IMR-90 (cell line): ENCODE measurements around the gene CAPN2. TPM values are rescaled to one million over a fixed set of nuclear protein-coding genes. Genes with fewer than 3 reads are reported as not detected.

Source experiments
- ATAC-seq: fragments of 200-7000 bp; cut with Tn5 transposase; 2 replicates; pipeline ENCODE4 v1.9.1; 2020; ENCODE audit warnings: low read depth, mild to moderate bottlenecking, moderate library complexity
- BruUV-seq: library from RNA; stranded (reverse); fragments of 400-500 nt; replicated peaks from 2 replicates; lab custom pipeline; 2021; lab: Mats Ljungman, UMichigan
- CTCF ChIA-PET: fragments of 300-600 bp; formaldehyde crosslinking; extraction: SDS; loops from one replicate; lab custom pipeline; 2021; ENCODE audit warnings: antibody characterized with exemption; lab: Yijun Ruan, JAX
- POLR2A ChIA-PET: fragments of 300-600 bp; sonication (Branson Sonifier 250); formaldehyde crosslinking; loops from one replicate; lab custom pipeline; 2022; ENCODE audit warnings: antibody characterized with exemption; ENCODE audit not compliant: unreplicated experiment; lab: Charles Lee
- DNase-seq: peaks from one replicate; pipeline ENCODE4 v3.0.0; 2013
- H2AFZ ChIP-seq: replicated peaks from 2 replicates; pipeline ENCODE3; 2013; ENCODE audit warnings: low read length, mild to moderate bottlenecking; ENCODE audit not compliant: poor library complexity
- H2AK5ac ChIP-seq: 2 replicates; pipeline ENCODE4 v1.6.1; 2013; ENCODE audit warnings: low read depth, low read length, inconsistent platforms
- H2AK9ac ChIP-seq: replicated peaks from 2 replicates; pipeline ENCODE3; 2013; ENCODE audit warnings: mild to moderate bottlenecking, low read depth, low read length, moderate library complexity; ENCODE audit not compliant: poor library complexity
- H2BK120ac ChIP-seq: 2 replicates; pipeline ENCODE4 v1.6.1; 2013; ENCODE audit warnings: low read depth, low read length, inconsistent platforms
- H2BK15ac ChIP-seq: 3 replicates; pipeline ENCODE4 v1.6.1; 2013; ENCODE audit warnings: low read depth, low read length, inconsistent platforms
- H2BK20ac ChIP-seq: 2 replicates; pipeline ENCODE4 v1.6.1; 2013; ENCODE audit warnings: low read depth, mild to moderate bottlenecking, inconsistent platforms, low read length, moderate library complexity
- H2BK5ac ChIP-seq: 2 replicates; pipeline ENCODE4 v1.6.1; 2013; ENCODE audit warnings: mild to moderate bottlenecking, low read depth, low read length, inconsistent platforms; ENCODE audit not compliant: poor library complexity, severe bottlenecking
- H3K14ac ChIP-seq: replicated peaks from 2 replicates; pipeline ENCODE4 v1.6.1; 2013; ENCODE audit warnings: low read depth, low read length, inconsistent platforms
- H3K18ac ChIP-seq: 2 replicates; pipeline ENCODE4 v1.6.1; 2013; ENCODE audit warnings: low read depth, low read length, control low read depth
- H3K23ac ChIP-seq: 2 replicates; pipeline ENCODE4 v1.6.1; 2013; ENCODE audit warnings: low read depth, low read length, inconsistent platforms
- H3K27ac ChIP-seq: 2 replicates; pipeline ENCODE4 v1.5.1; 2013; ENCODE audit warnings: mild to moderate bottlenecking, control low read depth, low read length; ENCODE audit not compliant: insufficient read depth
- H3K27me3 ChIP-seq: 2 replicates; pipeline ENCODE4 v1.6.1; 2013; ENCODE audit warnings: low read length; ENCODE audit not compliant: control insufficient read depth, insufficient read depth
- H3K36me3 ChIP-seq: 2 replicates; pipeline ENCODE4 v1.6.1; 2013; ENCODE audit warnings: low read length, mixed read lengths; ENCODE audit not compliant: control insufficient read depth, insufficient read depth
- H3K4ac ChIP-seq: 2 replicates; pipeline ENCODE4 v1.6.1; 2013; ENCODE audit warnings: low read depth, low read length, inconsistent platforms
- H3K4me1 ChIP-seq: 2 replicates; pipeline ENCODE4 v1.6.1; 2013; ENCODE audit warnings: low read length, mixed read lengths; ENCODE audit not compliant: control insufficient read depth, insufficient read depth
- H3K4me2 ChIP-seq: 2 replicates; pipeline ENCODE4 v1.6.1; 2013; ENCODE audit warnings: low read depth, mild to moderate bottlenecking, control low read depth, low read length, moderate library complexity
- H3K4me3 ChIP-seq: 2 replicates; pipeline ENCODE4 v1.5.1; 2013; ENCODE audit warnings: low read depth, mild to moderate bottlenecking, control low read depth, low read length, moderate library complexity; ENCODE audit not compliant: insufficient read depth
- H3K56ac ChIP-seq: 2 replicates; pipeline ENCODE4 v1.6.1; 2013; ENCODE audit warnings: low read length, inconsistent platforms; ENCODE audit not compliant: insufficient read depth; ENCODE audit errors: extremely low read depth
- H3K79me1 ChIP-seq, 2 experiments: 2 replicates each; pipeline ENCODE4 v1.6.1; 2013; ENCODE audit warnings: low read length in 2 of 2, inconsistent platforms in 1 of 2, low read depth in 1 of 2
- H3K9ac ChIP-seq: 2 replicates; pipeline ENCODE4 v1.6.1; 2013; ENCODE audit warnings: low read depth, low read length, control low read depth
- H3K9me1 ChIP-seq: 2 replicates; pipeline ENCODE4 v1.6.1; 2013; ENCODE audit warnings: low read length, inconsistent platforms; ENCODE audit not compliant: insufficient read depth
- H3K9me3 ChIP-seq: 2 replicates; pipeline ENCODE4 v1.6.1; 2013; ENCODE audit warnings: low read length; ENCODE audit not compliant: control insufficient read depth, insufficient read depth
- H4K20me1 ChIP-seq: 2 replicates; pipeline ENCODE4 v1.6.1; 2013; ENCODE audit warnings: low read length, inconsistent platforms; ENCODE audit not compliant: insufficient read depth
- H4K5ac ChIP-seq: 2 replicates; pipeline ENCODE4 v1.6.1; 2013; ENCODE audit warnings: mild to moderate bottlenecking, low read depth, low read length, control low read depth
- H4K8ac ChIP-seq, 2 experiments: 2 replicates each; pipeline ENCODE4 v1.6.1; 2013; ENCODE audit warnings: low read depth in 2 of 2, low read length in 2 of 2, control low read depth in 1 of 2, inconsistent platforms in 1 of 2
- H4K91ac ChIP-seq: 2 replicates; pipeline ENCODE4 v1.6.1; 2013; ENCODE audit warnings: low read depth, low read length, inconsistent platforms; ENCODE audit not compliant: insufficient read depth
- BHLHE40 ChIP-seq: fragments of 150-350 bp; IDR thresholded peaks from 2 replicates; pipeline ENCODE4 v1.6.1; 2016; ENCODE audit warnings: mild to moderate bottlenecking, low read depth, low read length
- CEBPB ChIP-seq: IDR thresholded peaks from 2 replicates; pipeline ENCODE4 v1.6.1; 2012; ENCODE audit warnings: low read depth, low read length, improper control_type of control experiment
- MAFK ChIP-seq: IDR thresholded peaks from 2 replicates; pipeline ENCODE4 v1.6.1; 2012; ENCODE audit warnings: low read depth, low read length, improper control_type of control experiment
- MXI1 ChIP-seq: IDR thresholded peaks from 2 replicates; pipeline ENCODE4 v1.6.1; 2012; ENCODE audit warnings: low read depth, mild to moderate bottlenecking, low read length, moderate library complexity, borderline replicate concordance
- NFE2L2 ChIP-seq: fragments of 150-350 bp; IDR thresholded peaks from 2 replicates; pipeline ENCODE4 v1.6.1; 2016; ENCODE audit warnings: low read depth, mild to moderate bottlenecking, low read length
- POLR2A ChIP-seq: IDR thresholded peaks from 2 replicates; pipeline ENCODE4 v1.6.1; 2012; ENCODE audit warnings: mild to moderate bottlenecking, low read depth, low read length
- RCOR1 ChIP-seq: IDR thresholded peaks from 2 replicates; pipeline ENCODE4 v1.6.1; 2012; ENCODE audit warnings: mild to moderate bottlenecking, low read length, improper control_type of control experiment; ENCODE audit not compliant: insufficient replicate concordance
- WGBS, 2 experiments: methylation state at CpG; one replicate each; pipeline versions ENCODE4 v1.1.5 to v1.1.7; 2013; ENCODE audit warnings: missing lambda C conversion rate in 2 of 2; ENCODE audit not compliant: insufficient read length in 1 of 2; ENCODE audit errors: extremely low coverage in 2 of 2; 5-methylcytosine and 5-hydroxymethylcytosine counted together
- dilution Hi-C: fragments of 300-500 bp; cut with HindIII; formaldehyde crosslinking; loops from one replicate; pipeline ENCODE4 v1.14.3; 2018; ENCODE audit warnings: low sequenced_read_pairs; ENCODE audit not compliant: unreplicated experiment
- in situ Hi-C: fragments of 300-500 bp; cut with MboI; formaldehyde crosslinking; loops from 3 replicates; pipeline ENCODE4 v1.14.3; 2019; ENCODE audit warnings: low sequenced_read_pairs, inconsistent platforms, mixed read lengths
- intact Hi-C: fragments of 100-400 bp; cut with micrococcal nuclease; formaldehyde crosslinking; loops from 2 replicates; pipeline ENCODE4 v1.10.0; 2022
- polyA plus RNA-seq, 3 experiments: library from polyadenylated mRNA; depleted of rRNA; stranded (reverse); fragments of >200 nt; gene quantifications; 2 replicates each; pipeline ENCODE4 v1.2.3, GENCODE V29; 2012; ENCODE audit warnings: low replicate concordance in 1 of 3
- total RNA-seq: library from RNA; depleted of rRNA; stranded (reverse); fragments of >200 nt; gene quantifications from 2 replicates; pipeline ENCODE4 v1.2.3, GENCODE V29; 2012
- TF ChIP-seq, protein P1 (sequence below): fragments of 150-350 bp; IDR thresholded peaks from 2 replicates; pipeline ENCODE4 v1.6.1; 2016; ENCODE audit warnings: low read depth, mild to moderate bottlenecking, low read length, moderate library complexity, borderline replicate concordance
- TF ChIP-seq, protein P2 (sequence below): conservative IDR thresholded peaks from 2 replicates; pipeline ENCODE4 v1.5.1; 2012; ENCODE audit warnings: mild to moderate bottlenecking, low read depth, low read length, improper control_type of control experiment

CAPN2 gene
- total and polyA plus RNA-seq, 2 of the 4 experiments (the other 2 are of a cell fraction): 339 to 430 TPM

- DNase-seq (no peak), ATAC-seq (no peak)
- Histone ChIP-seq H3K23ac (no peak overlapping the region), H3K4me3 (no peak overlapping the region), H2AFZ (no peak overlapping the region), H4K20me1 (no peaks in the 10 kb centered on the region), H2BK15ac (no peak overlapping the region), H3K27me3 (no peaks in the 10 kb centered on the region), H3K4me1 (no peaks in the 10 kb centered on the region), H3K27ac (no peak overlapping the region), H4K91ac (no peak overlapping the region), H3K9me3 (no peaks in the 10 kb centered on the region), H3K9ac (no peak overlapping the region), H3K9me1 (no peaks in the 10 kb centered on the region), H4K8ac (no peak overlapping the region), H2AK9ac (no peak overlapping the region), H2BK120ac (no peak overlapping the region), H2BK5ac (no peak overlapping the region), H3K4me2 (no peak overlapping the region), H3K56ac (no peak overlapping the region), H3K4ac (no peak overlapping the region), H2BK20ac (no peak overlapping the region), H3K18ac (no peak overlapping the region), H4K5ac (no peak overlapping the region), H3K79me1 (peaks cover 23 to 35% of the 10 kb centered on the region in 2 experiments), H3K14ac (no peak overlapping the region), H2AK5ac (no peak overlapping the region), H3K36me3 (peaks cover 49% of the 10 kb centered on the region)
- in situ Hi-C loops: no loop called here
- ChIA-PET POLR2A (no interaction called here), CTCF (interaction anchor here (0.8 kb wide), 1 partner anchor 10 kb away, joined by 3 read pairs; no protein-coding TSS in a partner anchor)
- no TSS peak for BruUV-seq
- 100% methylated on average over 3 of the region's 7 CpGs; no CpG with 5 or more reads in 1 of the 2 experiments for WGBS, 2 experiments
- TF ChIP-seq RCOR1: no peak
- no peak for TF ChIP-seq NFE2L2
- TF ChIP-seq MAFK: no peak
- TF ChIP-seq MXI1: no peak
- TF ChIP-seq BHLHE40: no peak
- no peak for TF ChIP-seq CEBPB
- TF ChIP-seq, protein P1, sequence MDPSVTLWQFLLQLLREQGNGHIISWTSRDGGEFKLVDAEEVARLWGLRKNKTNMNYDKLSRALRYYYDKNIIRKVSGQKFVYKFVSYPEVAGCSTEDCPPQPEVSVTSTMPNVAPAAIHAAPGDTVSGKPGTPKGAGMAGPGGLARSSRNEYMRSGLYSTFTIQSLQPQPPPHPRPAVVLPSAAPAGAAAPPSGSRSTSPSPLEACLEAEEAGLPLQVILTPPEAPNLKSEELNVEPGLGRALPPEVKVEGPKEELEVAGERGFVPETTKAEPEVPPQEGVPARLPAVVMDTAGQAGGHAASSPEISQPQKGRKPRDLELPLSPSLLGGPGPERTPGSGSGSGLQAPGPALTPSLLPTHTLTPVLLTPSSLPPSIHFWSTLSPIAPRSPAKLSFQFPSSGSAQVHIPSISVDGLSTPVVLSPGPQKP: no peak
- TF ChIP-seq, protein P2, sequence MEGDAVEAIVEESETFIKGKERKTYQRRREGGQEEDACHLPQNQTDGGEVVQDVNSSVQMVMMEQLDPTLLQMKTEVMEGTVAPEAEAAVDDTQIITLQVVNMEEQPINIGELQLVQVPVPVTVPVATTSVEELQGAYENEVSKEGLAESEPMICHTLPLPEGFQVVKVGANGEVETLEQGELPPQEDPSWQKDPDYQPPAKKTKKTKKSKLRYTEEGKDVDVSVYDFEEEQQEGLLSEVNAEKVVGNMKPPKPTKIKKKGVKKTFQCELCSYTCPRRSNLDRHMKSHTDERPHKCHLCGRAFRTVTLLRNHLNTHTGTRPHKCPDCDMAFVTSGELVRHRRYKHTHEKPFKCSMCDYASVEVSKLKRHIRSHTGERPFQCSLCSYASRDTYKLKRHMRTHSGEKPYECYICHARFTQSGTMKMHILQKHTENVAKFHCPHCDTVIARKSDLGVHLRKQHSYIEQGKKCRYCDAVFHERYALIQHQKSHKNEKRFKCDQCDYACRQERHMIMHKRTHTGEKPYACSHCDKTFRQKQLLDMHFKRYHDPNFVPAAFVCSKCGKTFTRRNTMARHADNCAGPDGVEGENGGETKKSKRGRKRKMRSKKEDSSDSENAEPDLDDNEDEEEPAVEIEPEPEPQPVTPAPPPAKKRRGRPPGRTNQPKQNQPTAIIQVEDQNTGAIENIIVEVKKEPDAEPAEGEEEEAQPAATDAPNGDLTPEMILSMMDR: no peak
- TF ChIP-seq POLR2A: no peak
- dilution Hi-C loops: no loop called here
- intact Hi-C loops: no loop called here
These were observed 89.7 kb downstream of the CAPN2 start for GRCh38 chr1:223802032-223802431.
